ENCODE data around the gene SLC6A16.

DNA sequence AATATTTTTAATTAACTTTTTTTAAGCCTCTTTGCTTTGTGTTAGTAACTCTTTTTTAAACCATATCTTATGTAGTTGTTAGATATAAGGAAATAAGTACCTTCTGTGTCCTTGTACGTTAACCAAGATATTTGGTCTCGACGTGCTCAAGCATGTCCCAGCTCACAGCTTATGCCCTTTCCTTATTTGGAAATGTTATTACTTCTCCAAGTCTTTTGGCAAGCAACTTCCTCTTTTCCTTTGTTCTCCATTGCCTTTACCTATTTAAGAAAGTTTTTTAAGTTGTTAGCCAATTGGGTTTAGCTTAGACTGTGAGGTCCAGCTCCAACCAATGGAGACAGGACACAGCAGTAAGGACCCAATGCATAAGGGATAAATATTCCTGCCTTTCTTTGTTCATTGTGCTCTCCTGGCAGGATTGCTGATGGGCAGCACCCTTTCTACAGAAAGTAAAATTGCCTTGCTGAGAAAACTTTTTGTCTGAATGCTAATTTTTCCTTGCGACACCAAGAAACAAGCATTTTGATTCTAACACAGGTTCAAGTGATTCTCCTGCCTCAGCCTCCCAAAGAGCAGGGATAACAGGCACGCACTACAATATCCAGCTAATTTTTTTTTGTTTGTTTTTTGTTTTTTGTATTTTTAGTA, 43.8 kb upstream of the SLC6A16 start:
- TF ChIP-seq, protein P1, sequence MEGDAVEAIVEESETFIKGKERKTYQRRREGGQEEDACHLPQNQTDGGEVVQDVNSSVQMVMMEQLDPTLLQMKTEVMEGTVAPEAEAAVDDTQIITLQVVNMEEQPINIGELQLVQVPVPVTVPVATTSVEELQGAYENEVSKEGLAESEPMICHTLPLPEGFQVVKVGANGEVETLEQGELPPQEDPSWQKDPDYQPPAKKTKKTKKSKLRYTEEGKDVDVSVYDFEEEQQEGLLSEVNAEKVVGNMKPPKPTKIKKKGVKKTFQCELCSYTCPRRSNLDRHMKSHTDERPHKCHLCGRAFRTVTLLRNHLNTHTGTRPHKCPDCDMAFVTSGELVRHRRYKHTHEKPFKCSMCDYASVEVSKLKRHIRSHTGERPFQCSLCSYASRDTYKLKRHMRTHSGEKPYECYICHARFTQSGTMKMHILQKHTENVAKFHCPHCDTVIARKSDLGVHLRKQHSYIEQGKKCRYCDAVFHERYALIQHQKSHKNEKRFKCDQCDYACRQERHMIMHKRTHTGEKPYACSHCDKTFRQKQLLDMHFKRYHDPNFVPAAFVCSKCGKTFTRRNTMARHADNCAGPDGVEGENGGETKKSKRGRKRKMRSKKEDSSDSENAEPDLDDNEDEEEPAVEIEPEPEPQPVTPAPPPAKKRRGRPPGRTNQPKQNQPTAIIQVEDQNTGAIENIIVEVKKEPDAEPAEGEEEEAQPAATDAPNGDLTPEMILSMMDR (conservative IDR thresholded peaks at IDR 0.05; ENCODE audit: low read depth in 2 of 2): no peak
- TF ChIP-seq EZH2 (IDR thresholded peaks at IDR 0.05; ENCODE audit: low read depth, unreplicated experiment) (no peak), CREB1 (CRISPR knock-in tag; IDR thresholded peaks at IDR 0.05; ENCODE audit: low read depth) (no peak), POLR2AphosphoS5 (IDR thresholded peaks at IDR 0.05; ENCODE audit: low read depth) (no peak), STAT1 (IDR thresholded peaks at IDR 0.05; ENCODE audit: unreplicated experiment) (no peak), EZH2phosphoT487 (IDR thresholded peaks at IDR 0.05; ENCODE audit: unreplicated experiment) (no peak), NANOG (IDR thresholded peaks at IDR 0.05; ENCODE audit: borderline replicate concordance) (no peak), REST (IDR thresholded peaks at IDR 0.05; ENCODE audit: unreplicated experiment) (no peak), ZNF114 (CRISPR knock-in tag; IDR thresholded peaks at IDR 0.05) (no peak), JUNB (IDR thresholded peaks at IDR 0.05; ENCODE audit: unreplicated experiment) (no peak), ZNF331 (CRISPR knock-in tag; IDR thresholded peaks at IDR 0.05; ENCODE audit: low read depth) (no peak)
- TF ChIP-seq, protein P2, sequence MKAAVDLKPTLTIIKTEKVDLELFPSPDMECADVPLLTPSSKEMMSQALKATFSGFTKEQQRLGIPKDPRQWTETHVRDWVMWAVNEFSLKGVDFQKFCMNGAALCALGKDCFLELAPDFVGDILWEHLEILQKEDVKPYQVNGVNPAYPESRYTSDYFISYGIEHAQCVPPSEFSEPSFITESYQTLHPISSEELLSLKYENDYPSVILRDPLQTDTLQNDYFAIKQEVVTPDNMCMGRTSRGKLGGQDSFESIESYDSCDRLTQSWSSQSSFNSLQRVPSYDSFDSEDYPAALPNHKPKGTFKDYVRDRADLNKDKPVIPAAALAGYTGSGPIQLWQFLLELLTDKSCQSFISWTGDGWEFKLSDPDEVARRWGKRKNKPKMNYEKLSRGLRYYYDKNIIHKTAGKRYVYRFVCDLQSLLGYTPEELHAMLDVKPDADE (IDR thresholded peaks at IDR 0.05): no peak
- TF ChIP-seq, protein P3, sequence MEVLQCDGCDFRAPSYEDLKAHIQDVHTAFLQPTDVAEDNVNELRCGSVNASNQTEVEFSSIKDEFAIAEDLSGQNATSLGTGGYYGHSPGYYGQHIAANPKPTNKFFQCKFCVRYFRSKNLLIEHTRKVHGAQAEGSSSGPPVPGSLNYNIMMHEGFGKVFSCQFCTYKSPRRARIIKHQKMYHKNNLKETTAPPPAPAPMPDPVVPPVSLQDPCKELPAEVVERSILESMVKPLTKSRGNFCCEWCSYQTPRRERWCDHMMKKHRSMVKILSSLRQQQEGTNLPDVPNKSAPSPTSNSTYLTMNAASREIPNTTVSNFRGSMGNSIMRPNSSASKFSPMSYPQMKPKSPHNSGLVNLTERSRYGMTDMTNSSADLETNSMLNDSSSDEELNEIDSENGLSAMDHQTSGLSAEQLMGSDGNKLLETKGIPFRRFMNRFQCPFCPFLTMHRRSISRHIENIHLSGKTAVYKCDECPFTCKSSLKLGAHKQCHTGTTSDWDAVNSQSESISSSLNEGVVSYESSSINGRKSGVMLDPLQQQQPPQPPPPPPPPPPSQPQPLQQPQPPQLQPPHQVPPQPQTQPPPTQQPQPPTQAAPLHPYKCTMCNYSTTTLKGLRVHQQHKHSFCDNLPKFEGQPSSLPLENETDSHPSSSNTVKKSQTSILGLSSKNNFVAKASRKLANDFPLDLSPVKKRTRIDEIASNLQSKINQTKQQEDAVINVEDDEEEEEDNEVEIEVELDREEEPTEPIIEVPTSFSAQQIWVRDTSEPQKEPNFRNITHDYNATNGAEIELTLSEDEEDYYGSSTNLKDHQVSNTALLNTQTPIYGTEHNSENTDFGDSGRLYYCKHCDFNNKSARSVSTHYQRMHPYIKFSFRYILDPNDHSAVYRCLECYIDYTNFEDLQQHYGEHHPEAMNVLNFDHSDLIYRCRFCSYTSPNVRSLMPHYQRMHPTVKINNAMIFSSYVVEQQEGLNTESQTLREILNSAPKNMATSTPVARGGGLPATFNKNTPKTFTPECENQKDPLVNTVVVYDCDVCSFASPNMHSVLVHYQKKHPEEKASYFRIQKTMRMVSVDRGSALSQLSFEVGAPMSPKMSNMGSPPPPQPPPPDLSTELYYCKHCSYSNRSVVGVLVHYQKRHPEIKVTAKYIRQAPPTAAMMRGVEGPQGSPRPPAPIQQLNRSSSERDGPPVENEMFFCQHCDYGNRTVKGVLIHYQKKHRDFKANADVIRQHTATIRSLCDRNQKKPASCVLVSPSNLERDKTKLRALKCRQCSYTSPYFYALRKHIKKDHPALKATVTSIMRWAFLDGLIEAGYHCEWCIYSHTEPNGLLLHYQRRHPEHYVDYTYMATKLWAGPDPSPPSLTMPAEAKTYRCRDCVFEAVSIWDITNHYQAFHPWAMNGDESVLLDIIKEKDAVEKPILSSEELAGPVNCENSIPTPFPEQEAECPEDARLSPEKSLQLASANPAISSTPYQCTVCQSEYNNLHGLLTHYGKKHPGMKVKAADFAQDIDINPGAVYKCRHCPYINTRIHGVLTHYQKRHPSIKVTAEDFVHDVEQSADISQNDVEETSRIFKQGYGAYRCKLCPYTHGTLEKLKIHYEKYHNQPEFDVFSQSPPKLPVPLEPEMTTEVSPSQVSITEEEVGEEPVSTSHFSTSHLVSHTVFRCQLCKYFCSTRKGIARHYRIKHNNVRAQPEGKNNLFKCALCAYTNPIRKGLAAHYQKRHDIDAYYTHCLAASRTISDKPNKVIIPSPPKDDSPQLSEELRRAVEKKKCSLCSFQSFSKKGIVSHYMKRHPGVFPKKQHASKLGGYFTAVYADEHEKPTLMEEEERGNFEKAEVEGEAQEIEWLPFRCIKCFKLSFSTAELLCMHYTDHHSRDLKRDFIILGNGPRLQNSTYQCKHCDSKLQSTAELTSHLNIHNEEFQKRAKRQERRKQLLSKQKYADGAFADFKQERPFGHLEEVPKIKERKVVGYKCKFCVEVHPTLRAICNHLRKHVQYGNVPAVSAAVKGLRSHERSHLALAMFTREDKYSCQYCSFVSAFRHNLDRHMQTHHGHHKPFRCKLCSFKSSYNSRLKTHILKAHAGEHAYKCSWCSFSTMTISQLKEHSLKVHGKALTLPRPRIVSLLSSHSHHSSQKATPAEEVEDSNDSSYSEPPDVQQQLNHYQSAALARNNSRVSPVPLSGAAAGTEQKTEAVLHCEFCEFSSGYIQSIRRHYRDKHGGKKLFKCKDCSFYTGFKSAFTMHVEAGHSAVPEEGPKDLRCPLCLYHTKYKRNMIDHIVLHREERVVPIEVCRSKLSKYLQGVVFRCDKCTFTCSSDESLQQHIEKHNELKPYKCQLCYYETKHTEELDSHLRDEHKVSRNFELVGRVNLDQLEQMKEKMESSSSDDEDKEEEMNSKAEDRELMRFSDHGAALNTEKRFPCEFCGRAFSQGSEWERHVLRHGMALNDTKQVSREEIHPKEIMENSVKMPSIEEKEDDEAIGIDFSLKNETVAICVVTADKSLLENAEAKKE (CRISPR knock-in tag; IDR thresholded peaks at IDR 0.05): no peak
